Muscle layer of colon (tissue), 2 donors: ENCODE measurements around the gene DPP8.

ENCODE experiments used
- H3K27ac ChIP-seq: one replicate; pipeline ENCODE4 v1.7.0; 2013; ENCODE audit warnings: low read depth, mild to moderate bottlenecking, low read length, moderate library complexity
- H3K27me3 ChIP-seq, 2 donors: one replicate each; pipeline ENCODE4 v1.7.0; 2013; ENCODE audit warnings: low read length in 2 of 2, mild to moderate bottlenecking in 2 of 2; ENCODE audit not compliant: insufficient read depth in 2 of 2, control insufficient read depth in 1 of 2
- H3K36me3 ChIP-seq: one replicate; pipeline ENCODE4 v1.7.0; 2013; ENCODE audit warnings: mild to moderate bottlenecking, low read length; ENCODE audit not compliant: insufficient read depth
- H3K4me1 ChIP-seq: one replicate; pipeline ENCODE4 v1.7.0; 2013; ENCODE audit warnings: mild to moderate bottlenecking, low read length; ENCODE audit not compliant: insufficient read depth
- H3K4me3 ChIP-seq, 2 donors: one replicate each; pipeline ENCODE4 v1.7.0; 2013; ENCODE audit warnings: low read length in 2 of 2, low read depth in 1 of 2, mild to moderate bottlenecking in 1 of 2, moderate library complexity in 1 of 2
- H3K9ac ChIP-seq: one replicate; pipeline ENCODE4 v1.7.0; 2013; ENCODE audit warnings: low read length
- H3K9me3 ChIP-seq: one replicate; pipeline ENCODE4 v1.7.0; 2013; ENCODE audit warnings: mild to moderate bottlenecking, low read length
- donor health status: abdominal sarcoma.
- donor health status: Adenocarcinoma of cecum.

Gene DPP8

GRCh38 chr15:65423976-65424679, 93.4 kb downstream of the DPP8 start:
- Histone ChIP-seq H3K27ac (no peak overlapping the region), H3K4me3 (no peak overlapping the region)

GRCh38 chr15:65423150-65423975, 94.1 kb downstream of the DPP8 start:
- H3K4me3 ChIP-seq, result peak overlapping the region in 1 of 2 donors; percentile 38
- H3K36me3 ChIP-seq, result no peaks in the 10 kb centered on the region
- H3K9ac ChIP-seq, result no peak overlapping the region
- H3K27me3 ChIP-seq, result no peaks in the 10 kb centered on the region
- no peak overlapping the region for H3K27ac ChIP-seq
- H3K4me1 ChIP-seq, result peaks cover 17% of the 10 kb centered on the region
- H3K9me3 ChIP-seq, result no peaks in the 10 kb centered on the region

More at GRCh38 chr15:65423976-65424679, 93.4 kb downstream of the DPP8 start:
- Histone ChIP-seq H3K9me3 (no peaks in the 10 kb centered on the region), H3K27me3 (no peaks in the 10 kb centered on the region), H3K36me3 (no peaks in the 10 kb centered on the region), H3K9ac (no peak overlapping the region), H3K4me1 (peaks cover 17% of the 10 kb centered on the region)

- H3K4me3 ChIP-seq, result peak overlapping the region; percentile 54 to 78
- no peaks in the 10 kb centered on the region for H3K36me3 ChIP-seq
- H3K9ac ChIP-seq, result no peak overlapping the region
- H3K27ac ChIP-seq, result no peak overlapping the region
- H3K4me1 ChIP-seq, result peaks cover 17% of the 10 kb centered on the region
- H3K27me3 ChIP-seq, result no peaks in the 10 kb centered on the region
- H3K9me3 ChIP-seq, result no peaks in the 10 kb centered on the region
Observed at GRCh38 chr15:65421360-65422215, 95.9 kb downstream of the DPP8 start.

GRCh38 chr15:65420975-65421359, 96.5 kb downstream of the DPP8 start:
- Histone ChIP-seq H3K36me3 (no peaks in the 10 kb centered on the region), H3K27ac (no peak overlapping the region), H3K27me3 (no peaks in the 10 kb centered on the region), H3K4me3 (peak overlapping the region; percentile 54 to 78), H3K4me1 (peaks cover 17% of the 10 kb centered on the region), H3K9ac (no peak overlapping the region), H3K9me3 (no peaks in the 10 kb centered on the region)

- Histone ChIP-seq H3K9ac (no peak overlapping the region), H3K36me3 (no peaks in the 10 kb centered on the region), H3K4me1 (peaks cover 25% of the 10 kb centered on the region), H3K9me3 (no peaks in the 10 kb centered on the region), H3K4me3 (no peak overlapping the region), H3K27me3 (no peaks in the 10 kb centered on the region), H3K27ac (no peak overlapping the region)
Observed at GRCh38 chr15:65418596-65418995, 98.9 kb downstream of the DPP8 start.

GRCh38 chr15:65416845-65417416, 100.6 kb downstream of the DPP8 start:
- Histone ChIP-seq H3K36me3 (no peaks in the 10 kb centered on the region), H3K4me1 (peaks cover 23% of the 10 kb centered on the region), H3K9me3 (no peaks in the 10 kb centered on the region), H3K27me3 (no peaks in the 10 kb centered on the region), H3K9ac (no peak overlapping the region), H3K27ac (no peak overlapping the region), H3K4me3 (no peak overlapping the region)

- Histone ChIP-seq H3K36me3 (no peaks in the 10 kb centered on the region), H3K27ac (no peak overlapping the region), H3K4me3 (no peak overlapping the region), H3K27me3 (no peaks in the 10 kb centered on the region), H3K4me1 (peaks cover 8% of the 10 kb centered on the region), H3K9ac (no peak overlapping the region), H3K9me3 (no peaks in the 10 kb centered on the region)
Observed at GRCh38 chr15:65414841-65415621, 102.5 kb downstream of the DPP8 start.

GRCh38 chr15:65413760-65414144, 103.7 kb downstream of the DPP8 start:
- Histone ChIP-seq H3K36me3 (no peaks in the 10 kb centered on the region), H3K27me3 (no peaks in the 10 kb centered on the region), H3K9me3 (no peaks in the 10 kb centered on the region), H3K4me3 (no peak overlapping the region), H3K27ac (no peak overlapping the region), H3K9ac (no peak overlapping the region), H3K4me1 (peaks cover 8% of the 10 kb centered on the region)

- no peaks in the 10 kb centered on the region for H3K27me3 ChIP-seq
- peaks cover 8% of the 10 kb centered on the region for H3K4me1 ChIP-seq
- H3K9me3 ChIP-seq, result no peaks in the 10 kb centered on the region
- H3K4me3 ChIP-seq, result no peak overlapping the region
- H3K36me3 ChIP-seq, result no peaks in the 10 kb centered on the region
- no peak overlapping the region for H3K9ac ChIP-seq
- H3K27ac ChIP-seq, result no peak overlapping the region
Observed at GRCh38 chr15:65413051-65413759, 104.3 kb downstream of the DPP8 start.

GRCh38 chr15:65412556-65412955, 104.9 kb downstream of the DPP8 start:
- Histone ChIP-seq H3K36me3 (no peaks in the 10 kb centered on the region), H3K4me1 (peaks cover 8% of the 10 kb centered on the region), H3K4me3 (no peak overlapping the region), H3K9me3 (no peaks in the 10 kb centered on the region), H3K9ac (no peak overlapping the region), H3K27ac (no peak overlapping the region), H3K27me3 (no peaks in the 10 kb centered on the region)
